Vagina (tissue), 2 donors: ENCODE data around the gene ABLIM2.

Experiments
- POLR2A ChIP-seq, 2 donors: fragments of 450-650 bp; IDR thresholded peaks; one replicate each; pipeline ENCODE4 v1.6.1; 2017; ENCODE audit warnings: antibody characterized with exemption in 2 of 2, mild to moderate bottlenecking in 2 of 2, moderate library complexity in 2 of 2
- POLR2AphosphoS5 ChIP-seq, 2 donors: sonication (generic); formaldehyde crosslinking; IDR thresholded peaks; one replicate each; pipeline ENCODE4 v1.9.0; 2017; ENCODE audit warnings: antibody characterized with exemption in 2 of 2, mild to moderate bottlenecking in 2 of 2, low read depth in 1 of 2; ENCODE audit not compliant: insufficient read depth in 1 of 2
- TF ChIP-seq, protein P1 (sequence below), 3 experiments: fragments of 450-650 bp in 2 of 3; fragments of 200-600 bp in 1 of 3; sonication (generic) in 1 of 3; IDR thresholded peaks; one replicate each; pipeline ENCODE4 v1.5.1; 2017 to 2019; ENCODE audit warnings: antibody characterized with exemption in 3 of 3, mild to moderate bottlenecking in 2 of 3, moderate library complexity in 2 of 3

DNA sequence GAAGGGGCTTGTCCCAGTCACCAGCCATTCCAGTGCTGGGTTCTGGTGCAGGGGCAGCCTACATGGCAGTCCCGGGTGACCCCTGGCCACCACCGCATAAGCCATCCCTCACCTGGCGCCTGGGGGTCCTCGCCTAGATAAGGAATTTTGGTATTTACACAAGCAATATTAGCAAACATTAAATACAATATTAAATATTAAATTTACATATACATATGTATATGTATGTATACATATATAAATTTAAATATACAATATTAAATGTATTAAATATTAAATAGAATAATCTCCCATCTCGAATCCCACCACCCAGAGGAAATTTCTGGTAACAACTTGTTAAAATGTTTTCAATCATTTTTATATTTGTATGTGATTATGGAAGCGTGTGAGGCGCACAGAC, 114.4 kb downstream of the ABLIM2 start:
- TF ChIP-seq, protein P1, sequence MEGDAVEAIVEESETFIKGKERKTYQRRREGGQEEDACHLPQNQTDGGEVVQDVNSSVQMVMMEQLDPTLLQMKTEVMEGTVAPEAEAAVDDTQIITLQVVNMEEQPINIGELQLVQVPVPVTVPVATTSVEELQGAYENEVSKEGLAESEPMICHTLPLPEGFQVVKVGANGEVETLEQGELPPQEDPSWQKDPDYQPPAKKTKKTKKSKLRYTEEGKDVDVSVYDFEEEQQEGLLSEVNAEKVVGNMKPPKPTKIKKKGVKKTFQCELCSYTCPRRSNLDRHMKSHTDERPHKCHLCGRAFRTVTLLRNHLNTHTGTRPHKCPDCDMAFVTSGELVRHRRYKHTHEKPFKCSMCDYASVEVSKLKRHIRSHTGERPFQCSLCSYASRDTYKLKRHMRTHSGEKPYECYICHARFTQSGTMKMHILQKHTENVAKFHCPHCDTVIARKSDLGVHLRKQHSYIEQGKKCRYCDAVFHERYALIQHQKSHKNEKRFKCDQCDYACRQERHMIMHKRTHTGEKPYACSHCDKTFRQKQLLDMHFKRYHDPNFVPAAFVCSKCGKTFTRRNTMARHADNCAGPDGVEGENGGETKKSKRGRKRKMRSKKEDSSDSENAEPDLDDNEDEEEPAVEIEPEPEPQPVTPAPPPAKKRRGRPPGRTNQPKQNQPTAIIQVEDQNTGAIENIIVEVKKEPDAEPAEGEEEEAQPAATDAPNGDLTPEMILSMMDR (IDR thresholded peaks at IDR 0.05), result no peak
- TF ChIP-seq POLR2AphosphoS5 (IDR thresholded peaks at IDR 0.05; ENCODE audit: insufficient read depth in 1 of 2, low read depth in 1 of 2) (no peak), POLR2A (IDR thresholded peaks at IDR 0.05) (no peak)
